Dermis blood vessel endothelial cell (primary cell): ENCODE results near the gene RANBP10. TPM values are rescaled to one million over a fixed set of nuclear protein-coding genes. Genes with fewer than 3 reads are reported as not detected.

Experiments used
- DNase-seq: peaks from one replicate; pipeline ENCODE4 v3.0.0; 2010
- total RNA-seq: library from RNA; depleted of rRNA; stranded (reverse); fragments of >200 nt; gene quantifications from 2 replicates; pipeline ENCODE4 v1.2.3, GENCODE V29; 2014

RANBP10 gene
- total RNA-seq, 1 donor from 2014 or later, result 8.2 TPM

GRCh38 chr16:67825906-67826305 is 19.5 kb upstream of the RANBP10 start:
- no peak for DNase-seq

GRCh38 chr16:67825119-67825518 is 18.8 kb upstream of the RANBP10 start:
- no peak for DNase-seq

DNA sequence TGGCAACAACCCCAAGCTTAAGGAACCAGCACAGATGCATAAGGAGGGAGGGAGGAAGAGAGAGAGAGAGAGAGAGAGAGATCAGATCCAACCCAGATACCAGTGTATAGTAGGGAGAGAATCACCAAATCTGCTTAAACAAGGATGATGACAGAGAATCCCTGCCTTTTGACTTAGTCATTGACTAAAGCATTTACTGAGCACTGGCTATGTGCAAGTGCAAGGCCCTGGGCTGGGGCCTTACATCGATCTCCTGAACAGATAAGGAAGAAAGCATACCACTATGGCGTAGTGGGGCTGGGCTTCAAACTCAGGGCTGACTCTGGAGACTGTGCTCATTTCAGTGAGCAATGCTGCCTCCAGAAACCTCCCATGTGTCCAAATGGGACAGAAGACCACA is 16.2 kb upstream of the RANBP10 start:
- no peak for DNase-seq

- DNase-seq, result no peak
These were observed 14.4 kb upstream of the RANBP10 start for GRCh38 chr16:67820608-67821259.

DNA sequence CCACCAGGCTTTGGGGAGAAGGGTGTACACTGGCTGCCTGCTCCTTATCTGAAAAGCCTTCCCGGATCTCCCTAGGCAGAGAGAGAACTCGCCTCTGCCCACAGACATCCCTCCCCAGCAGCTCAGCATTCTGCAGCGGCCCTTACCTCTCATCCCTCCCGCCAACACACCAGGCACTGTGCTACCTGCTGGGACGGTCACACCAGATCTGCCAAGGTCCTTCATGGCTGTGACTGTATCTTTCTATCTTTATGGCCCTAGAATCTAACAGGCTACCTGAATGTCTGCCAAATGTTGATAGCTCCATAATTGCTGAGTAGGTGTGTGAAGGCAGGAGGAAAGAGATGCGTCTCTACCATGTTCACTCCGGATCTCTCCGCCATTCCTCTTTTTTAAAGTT is 8.2 kb upstream of the RANBP10 start:
- no peak for DNase-seq

GRCh38 chr16:67811899-67812298 is 5.5 kb upstream of the RANBP10 start:
- DNase-seq, result no peak

DNA sequence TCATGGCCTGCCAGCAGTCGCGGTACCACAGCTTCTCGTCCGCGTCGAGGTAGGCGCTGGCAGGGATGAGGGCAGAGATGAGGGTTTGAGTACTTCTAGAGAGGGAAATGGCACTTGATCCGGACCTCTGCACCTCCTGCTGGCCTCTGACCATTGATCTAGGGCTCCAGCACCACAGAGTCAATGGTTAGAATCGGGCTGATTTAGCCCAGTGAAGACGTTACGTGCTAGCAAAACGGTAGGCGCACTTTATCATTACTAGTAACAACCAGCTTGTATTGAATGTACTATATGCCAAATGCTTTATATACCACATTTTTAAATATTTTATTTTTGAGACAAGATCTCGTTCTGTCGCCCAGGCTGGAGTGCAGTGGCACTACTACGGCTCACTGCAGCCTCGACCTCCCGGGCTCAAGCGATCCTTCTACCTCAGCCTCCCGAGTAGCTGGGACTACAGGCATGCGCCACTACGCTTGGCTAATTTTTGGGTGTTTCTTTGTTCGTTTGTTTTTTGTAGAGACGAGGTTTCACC is 855 bp upstream of the RANBP10 start:
- no peak for DNase-seq

GRCh38 chr16:67805718-67806427 is 487 bp downstream of the RANBP10 start:
- DNase-seq, result no peak

DNA sequence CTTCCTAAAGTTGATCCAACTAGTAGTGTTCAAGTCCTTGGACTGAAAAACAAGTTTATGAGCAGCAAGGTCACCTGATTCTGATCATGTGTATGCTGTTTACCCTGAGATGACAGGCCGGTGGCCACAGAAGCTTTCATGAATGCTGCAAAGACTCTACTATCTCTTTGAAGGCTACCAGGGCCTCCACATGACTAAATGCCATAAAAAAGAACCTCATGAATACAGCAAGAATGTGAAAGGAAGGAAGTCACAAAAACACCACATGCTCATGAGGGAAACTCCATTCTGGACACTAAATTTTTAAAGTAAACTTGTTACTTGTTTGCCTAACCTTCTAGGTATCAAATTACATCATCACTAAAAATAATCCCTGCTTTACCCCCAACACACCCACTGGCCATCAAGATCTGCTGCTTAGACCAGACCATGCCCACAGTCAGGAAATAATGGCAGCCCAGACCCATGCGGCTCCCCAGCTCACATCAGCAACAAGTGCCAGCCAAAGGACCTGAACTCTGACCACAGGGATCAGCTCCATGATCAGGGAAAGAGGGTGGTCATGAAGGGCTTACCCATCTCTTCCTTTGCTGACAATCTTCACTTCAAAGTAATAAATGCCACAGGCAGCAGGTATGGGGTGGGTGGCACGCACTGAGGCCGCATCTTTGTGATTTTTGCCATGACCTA is 1.4 kb downstream of the RANBP10 start:
- DNase-seq, result no peak

- no peak for DNase-seq
These were observed 2.5 kb downstream of the RANBP10 start for GRCh38 chr16:67803894-67804293.

DNA sequence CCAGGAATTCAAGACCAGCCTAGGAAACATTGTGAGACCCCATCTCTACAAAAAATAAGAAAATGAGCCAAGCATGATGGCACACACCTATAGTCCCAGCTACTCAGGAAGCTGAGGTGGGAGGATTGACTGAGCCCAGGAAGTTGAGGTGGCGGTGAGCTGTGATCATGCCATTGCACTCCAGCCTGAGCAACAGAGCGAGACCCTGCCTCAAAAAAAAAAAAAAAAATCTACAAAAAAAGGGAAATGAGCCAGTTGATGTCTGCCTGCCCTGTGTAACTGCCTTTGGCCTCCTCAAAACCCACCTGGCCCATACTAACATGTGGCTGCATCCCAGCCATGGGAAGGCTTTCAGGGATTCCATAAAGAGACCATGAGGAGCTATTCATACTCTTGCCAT is 4.5 kb downstream of the RANBP10 start:
- DNase-seq, result no peak

- no peak for DNase-seq
These were observed 5.1 kb downstream of the RANBP10 start for GRCh38 chr16:67801241-67801640.

DNA sequence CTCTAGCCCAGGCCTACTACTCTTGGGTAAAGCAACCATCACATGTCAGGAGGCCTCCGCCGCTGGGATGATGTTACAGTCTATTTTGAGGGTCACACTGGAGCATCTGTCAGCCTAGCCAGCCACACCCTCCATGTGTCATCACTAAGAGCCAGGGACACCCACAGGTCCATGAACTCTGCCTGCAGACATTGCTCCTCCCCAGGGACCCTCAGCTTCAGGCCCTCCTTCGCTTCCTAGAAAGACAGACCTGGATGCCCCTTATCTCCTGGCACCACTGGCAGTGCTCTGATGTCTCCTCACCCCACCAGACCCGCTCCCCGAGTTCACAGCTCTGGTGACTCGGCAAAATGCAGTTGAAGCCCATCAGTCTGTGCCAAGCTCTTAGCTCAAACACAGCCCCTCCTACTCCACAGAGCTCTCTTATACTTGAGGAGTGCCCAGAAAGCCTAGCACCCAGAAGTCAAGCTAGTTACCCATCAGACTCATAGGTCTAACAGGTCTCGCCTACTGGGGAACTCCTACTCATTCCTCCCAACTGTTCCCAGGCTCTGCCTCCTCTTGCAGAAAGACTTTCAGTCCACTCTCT is 5.9 kb downstream of the RANBP10 start:
- DNase-seq, result no peak

DNA sequence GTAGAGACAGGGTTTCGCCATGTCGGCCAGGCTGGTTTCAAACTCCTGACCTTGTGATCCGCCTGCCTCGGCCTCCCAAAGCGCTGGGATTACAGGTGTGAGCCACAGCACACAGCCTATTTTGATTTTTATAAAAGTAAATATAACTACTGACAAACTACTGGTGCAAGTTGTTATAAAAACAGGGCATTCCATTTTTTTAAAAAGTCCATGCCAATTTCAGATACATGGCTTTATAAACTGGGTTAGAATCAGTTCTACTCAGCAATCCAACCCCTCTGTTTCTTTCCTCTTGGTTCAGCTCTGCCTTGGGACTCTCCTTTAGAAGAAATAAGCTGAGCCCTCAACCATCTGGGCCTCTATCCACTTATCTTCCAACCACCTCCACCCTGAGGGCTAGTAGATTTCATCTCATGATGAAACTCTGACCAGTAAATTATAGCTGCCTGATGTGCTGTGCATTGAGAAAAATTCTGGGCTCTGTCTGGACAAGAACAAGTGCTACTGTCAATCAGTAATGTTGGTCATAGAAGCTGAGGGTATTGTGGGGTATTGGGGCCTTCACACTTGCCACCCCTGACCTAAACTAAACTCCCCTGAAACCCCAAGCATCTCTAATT is 10.2 kb downstream of the RANBP10 start:
- DNase-seq, result no peak

GRCh38 chr16:67790071-67790470 is 16.3 kb downstream of the RANBP10 start:
- no peak for DNase-seq

GRCh38 chr16:67786491-67786890 is 19.9 kb downstream of the RANBP10 start:
- no peak for DNase-seq

DNA sequence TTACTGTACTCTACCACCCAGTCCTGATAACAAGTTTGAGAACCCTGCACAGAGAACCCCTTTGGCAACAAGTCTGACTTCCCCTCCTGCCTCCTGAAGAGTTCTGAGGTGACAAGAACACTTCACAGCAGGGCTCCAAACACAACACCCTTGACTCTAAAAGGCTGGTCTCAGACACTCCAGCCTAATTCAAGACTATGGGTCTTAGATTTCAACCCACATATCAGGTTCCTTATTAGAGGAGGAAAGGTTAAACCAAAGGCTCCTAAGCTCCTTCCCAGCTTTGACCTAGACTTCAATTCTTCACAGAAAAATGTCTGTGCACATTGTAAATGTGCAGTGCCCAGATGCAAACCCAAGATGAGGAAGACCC is 23.0 kb downstream of the RANBP10 start:
- DNase-seq, result no peak

DNA sequence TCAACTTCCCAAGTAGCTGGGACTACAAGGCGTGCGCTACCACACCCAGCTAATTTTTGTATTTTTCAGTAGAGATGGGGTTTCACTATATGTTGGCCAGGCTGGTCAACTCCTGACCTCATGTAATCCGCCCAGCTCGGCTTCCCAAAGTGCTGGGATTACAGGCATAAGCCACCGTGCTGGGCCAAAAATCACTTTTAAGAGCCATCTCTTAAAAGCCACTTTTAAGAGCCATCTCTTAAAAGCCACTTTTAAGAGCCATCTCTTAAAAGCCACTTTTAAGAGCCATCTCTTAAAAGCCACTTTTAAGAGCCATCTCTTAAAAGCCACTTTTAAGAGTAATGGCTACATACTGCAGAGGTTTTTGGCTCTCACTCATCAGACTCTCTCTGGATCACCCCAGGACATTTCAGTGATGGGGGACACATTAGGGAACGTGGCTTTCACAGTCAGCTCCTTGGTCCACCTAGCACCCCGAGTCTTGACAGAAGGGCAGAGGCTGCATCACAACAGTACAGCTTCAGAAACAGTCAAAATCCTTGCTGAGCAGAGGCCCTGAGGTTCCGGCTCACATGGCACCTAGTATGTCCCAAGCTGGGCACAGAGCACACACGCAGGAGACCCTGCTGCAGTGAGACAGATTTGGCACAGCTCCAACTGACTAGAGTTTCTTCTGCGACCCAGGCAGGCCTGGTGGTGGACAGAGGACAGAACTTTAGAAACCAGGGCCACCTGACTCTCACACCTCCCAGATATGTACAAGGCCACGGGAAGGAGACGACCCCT is 23.6 kb downstream of the RANBP10 start:
- no peak for DNase-seq

DNA sequence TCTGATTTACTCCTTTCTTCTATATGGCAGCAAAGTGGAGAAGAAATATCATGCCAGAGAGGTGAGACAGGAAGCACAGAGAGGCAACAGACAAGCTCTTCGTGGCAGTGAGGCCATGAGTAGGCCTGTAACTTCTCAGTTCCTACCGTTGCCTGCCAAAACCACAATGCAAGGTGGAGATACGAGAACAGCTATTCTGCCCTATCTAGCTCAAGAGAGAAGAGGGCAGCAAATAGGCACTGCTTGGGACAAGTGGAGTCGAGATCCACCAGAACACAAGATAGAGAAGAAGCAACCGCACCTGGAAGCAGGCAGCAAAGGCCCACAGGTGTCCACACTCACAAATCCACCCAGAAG is 24.8 kb downstream of the RANBP10 start:
- no peak for DNase-seq

DNA sequence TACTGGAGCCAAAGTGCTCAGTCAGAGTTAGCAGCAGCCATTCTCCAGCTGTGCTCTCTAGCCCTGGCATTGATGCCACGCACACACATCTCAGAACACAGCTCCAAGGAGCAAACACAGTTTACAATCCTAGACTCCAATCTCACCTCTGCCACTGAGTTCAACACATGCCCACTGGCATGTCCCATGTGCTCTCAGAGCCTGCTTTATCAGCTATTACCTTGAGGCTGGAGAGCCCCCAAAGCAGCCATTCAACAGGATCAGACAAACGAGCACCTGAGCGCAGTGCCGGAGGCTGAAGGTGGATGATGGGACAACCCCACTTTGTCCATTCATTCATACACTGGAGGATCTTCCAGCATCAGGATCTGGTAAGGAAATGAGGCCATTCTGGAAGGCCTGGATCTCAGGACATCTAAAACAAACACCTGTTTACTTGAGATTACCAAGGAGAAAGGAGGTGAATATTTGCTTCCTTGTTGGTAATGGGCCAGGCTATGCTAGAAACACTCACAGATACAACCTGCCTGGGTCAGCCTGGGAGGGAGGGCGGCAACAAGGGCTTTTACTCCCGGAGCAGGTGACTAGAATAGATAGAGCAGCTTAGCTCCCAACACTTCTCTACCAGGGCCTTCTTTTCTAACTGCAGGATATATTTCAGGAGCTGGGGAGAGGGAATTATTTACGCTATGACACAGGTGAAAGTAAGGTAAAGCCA is 25.4 kb downstream of the RANBP10 start:
- DNase-seq, result no peak

DNA sequence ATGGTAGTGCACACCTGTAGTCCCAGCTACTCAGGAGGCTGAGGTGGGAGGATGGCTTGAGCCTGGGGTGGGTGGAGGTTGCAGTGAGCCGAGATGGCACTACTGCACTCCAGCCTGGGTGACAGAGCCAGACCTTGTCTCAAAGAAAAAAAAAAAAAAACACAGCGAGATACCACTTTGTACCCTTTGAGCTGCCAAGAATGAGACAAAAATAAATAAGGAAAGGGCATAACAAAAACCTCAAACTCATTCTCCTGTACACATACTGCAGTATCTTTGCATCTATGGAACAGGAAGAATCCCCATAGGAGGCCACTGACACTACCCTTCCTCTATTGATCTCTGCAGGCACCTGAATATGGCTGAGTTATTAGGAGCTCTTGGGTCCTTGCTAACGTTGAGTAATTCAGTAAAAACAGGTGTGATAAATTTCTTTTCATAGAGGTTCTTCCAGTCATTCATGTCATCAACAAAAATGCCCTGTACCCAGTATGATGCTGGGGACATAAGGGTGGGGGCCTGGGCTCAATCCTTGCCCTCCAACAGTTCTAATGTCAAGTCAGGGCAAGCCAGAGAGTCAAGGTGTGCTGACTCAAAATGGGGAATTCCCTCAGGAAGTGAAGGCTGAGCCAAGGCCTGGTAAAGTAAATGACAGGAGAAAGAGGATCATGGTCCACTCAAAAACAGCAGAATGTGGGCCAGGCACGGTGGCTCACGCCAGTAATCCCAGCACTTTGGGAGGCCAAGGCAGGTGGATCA is 26.9 kb downstream of the RANBP10 start:
- no peak for DNase-seq
